Muscle of arm (tissue), 12 donors: ENCODE data around the gene ZNF595. TPM values are rescaled to one million over a fixed set of nuclear protein-coding genes. Genes with fewer than 3 reads are reported as not detected.

Source experiments
- polyA plus RNA-seq, 12 donors: library from polyadenylated mRNA; unstranded; fragments of 120-200 nt; gene quantifications; one replicate each; pipeline ENCODE4 v1.2.1, GENCODE V29; 2013; ENCODE audit not compliant: insufficient read length in 12 of 12

The ZNF595 gene
- polyA plus RNA-seq, 12 donors, result 8.7 to 17.8 (median 12.2) TPM; not detected in 2

Other genes starting within 250 kb of the ZNF595 start
- gene ZNF718, start 71.2 kb downstream of the ZNF595 start, polyA plus RNA-seq, result 10 to 100 TPM in 3 of 12 donors, 1 to 10 TPM in 8, not detected in 1; 3.5 to 15.2 (median 8.1) TPM